HG02642 (cell line): ENCODE measurements around the gene PPM1M.
A peak's percentile ranks its signal among the peaks of the same experiment; 100 is the strongest.

ENCODE experiments used
- ATAC-seq: cut with Tn5 transposase; IDR thresholded peaks from one replicate; pipeline ENCODE4 v1.9.1; 2021; ENCODE audit warnings: mild to moderate bottlenecking; ENCODE audit not compliant: unreplicated experiment, poor library complexity

Gene PPM1M

DNA sequence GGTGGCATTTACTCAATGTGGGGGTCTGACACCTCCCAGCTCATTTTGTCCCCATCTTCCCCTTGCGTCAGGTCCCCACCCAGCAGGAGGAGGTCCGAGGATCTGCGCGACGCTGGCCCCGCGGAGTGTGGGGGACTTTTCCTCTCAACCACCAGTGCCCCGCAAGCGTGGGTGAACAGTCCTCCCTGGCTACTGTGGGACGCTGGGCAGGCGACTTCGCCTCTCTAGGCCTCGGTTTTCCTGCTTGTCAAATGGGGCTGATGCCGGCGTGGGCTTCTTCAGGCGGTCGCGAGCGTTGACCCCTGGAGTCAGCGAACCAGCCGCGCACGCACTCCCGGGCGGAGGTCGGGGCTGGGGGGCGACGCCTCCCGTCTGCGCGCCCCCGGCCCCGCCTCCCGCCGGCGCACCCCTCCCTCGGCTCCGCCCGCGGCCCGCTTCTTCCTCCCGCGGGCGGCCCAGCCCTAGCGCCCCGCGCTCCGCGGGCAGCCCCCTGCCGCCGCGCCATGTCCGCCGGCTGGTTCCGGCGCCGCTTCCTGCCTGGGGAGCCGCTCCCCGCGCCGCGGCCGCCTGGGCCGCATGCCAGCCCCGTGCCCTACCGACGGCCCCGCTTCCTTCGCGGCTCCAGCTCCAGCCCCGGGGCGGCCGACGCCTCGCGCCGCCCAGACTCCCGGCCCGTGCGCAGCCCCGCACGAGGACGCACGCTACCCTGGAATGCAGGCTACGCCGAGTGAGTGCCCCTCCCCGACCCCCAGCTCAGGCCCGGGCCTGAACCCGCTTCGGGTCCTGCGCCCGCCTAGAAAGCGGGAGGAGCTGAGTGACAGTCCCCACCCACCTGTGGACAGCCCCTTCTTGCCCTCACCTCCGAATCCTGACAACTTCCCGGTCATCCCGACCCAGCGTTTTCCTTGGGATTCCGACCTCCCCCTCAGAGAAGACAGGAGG, at the start of gene PPM1M:
Gene PPM1M (plus strand): TSS at position 438 of the 942 bp plus-strand sequence. CDS start 66 bp downstream, at position 504.
- ATAC-seq: peak; percentile 42

GRCh38 chr3:52195823-52196331, 49.7 kb upstream of the PPM1M start:
- no peak for ATAC-seq

- no peak for ATAC-seq
Observed at GRCh38 chr3:52196977-52197376, 48.6 kb upstream of the PPM1M start.

- ATAC-seq: no peak
Observed at GRCh38 chr3:52197499-52197841, 48.1 kb upstream of the PPM1M start.

DNA sequence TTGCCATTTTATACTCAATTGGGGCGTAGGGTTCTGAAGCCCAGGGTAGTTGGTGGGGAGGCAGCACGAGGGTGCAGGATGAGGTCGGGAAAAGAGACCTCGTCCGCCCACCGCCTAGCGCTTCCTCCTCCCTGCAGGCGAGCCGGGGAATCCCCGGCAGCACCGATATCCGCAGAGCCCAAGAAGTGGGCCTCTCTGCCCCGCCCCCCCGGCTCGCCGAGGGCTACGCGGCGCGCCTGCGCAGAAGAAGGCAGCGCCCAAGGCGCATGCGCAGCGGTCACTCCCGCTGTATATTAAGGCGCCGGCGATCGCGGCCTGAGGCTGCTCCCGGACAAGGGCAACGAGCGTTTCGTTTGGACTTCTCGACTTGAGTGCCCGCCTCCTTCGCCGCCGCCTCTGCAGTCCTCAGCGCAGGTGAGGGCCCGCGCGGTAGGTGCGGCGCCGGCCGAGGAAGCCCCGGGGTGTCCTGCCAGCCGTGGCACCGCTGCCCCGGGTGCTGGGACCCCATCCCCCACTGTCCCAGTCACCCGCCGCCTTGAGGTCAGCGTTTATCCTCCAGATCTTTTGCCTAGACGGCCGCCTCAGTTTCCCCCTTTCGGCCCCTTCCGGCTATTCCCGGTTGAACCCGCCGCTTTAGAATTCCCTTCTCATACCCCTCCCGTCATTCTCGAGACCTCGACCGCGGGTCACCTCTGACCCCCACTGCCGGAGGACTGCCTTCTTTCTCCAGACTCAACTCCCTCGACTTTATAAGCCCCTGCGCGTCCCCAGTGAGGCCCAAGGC, 47.5 kb upstream of the PPM1M start, which contains the start of gene ALAS1:
Gene ALAS1 (plus strand): TSS at position 319 of the 784 bp plus-strand sequence. CDS start 1,082 bp downstream, outside the sequence.
- ATAC-seq: peak; percentile 78

DNA sequence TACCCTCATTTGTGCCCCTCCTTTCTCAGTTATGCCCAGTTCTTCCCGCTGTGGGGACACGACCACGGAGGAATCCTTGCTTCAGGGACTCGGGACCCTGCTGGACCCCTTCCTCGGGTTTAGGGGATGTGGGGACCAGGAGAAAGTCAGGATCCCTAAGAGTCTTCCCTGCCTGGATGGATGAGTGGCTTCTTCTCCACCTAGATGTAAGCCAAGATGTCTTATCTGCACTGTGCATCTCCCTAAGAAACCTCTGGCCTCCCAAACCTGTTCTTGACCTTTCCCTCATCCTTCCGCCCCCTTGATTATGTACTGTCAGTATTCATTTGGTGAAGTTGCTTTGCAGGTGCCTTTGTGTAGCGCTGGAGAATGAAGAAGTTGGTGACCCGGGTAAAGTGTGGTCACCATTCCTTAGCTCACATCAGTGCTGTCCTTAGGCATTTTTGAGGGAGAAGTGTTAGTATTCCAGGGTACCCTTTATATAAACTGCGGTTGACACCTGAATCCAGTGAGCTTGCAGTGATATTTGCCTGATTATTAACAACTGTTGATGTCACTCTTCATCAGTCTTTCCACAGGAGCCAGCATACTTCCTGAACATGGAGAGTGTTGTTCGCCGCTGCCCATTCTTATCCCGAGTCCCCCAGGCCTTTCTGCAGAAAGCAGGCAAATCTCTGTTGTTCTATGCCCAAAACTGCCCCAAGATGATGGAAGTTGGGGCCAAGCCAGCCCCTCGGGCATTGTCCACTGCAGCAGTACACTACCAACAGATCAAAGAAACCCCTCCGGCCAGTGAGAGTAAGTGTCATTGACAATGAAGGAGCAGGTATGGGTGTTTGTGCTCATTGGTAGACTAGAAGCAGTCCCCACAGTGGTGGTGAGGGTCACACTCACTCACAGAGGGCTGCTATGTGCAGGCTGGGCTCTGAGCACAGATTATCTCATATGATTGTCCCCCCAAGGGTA, 46.6 kb upstream of the PPM1M start:
- ATAC-seq: no peak

- ATAC-seq: no peak
Observed at GRCh38 chr3:52200981-52201679, 44.4 kb upstream of the PPM1M start.

- no peak for ATAC-seq
Observed at GRCh38 chr3:52202384-52203077, 43.0 kb upstream of the PPM1M start.

GRCh38 chr3:52203701-52204100, 41.9 kb upstream of the PPM1M start:
- no peak for ATAC-seq

GRCh38 chr3:52204337-52205073, 41.1 kb upstream of the PPM1M start:
- ATAC-seq: no peak

DNA sequence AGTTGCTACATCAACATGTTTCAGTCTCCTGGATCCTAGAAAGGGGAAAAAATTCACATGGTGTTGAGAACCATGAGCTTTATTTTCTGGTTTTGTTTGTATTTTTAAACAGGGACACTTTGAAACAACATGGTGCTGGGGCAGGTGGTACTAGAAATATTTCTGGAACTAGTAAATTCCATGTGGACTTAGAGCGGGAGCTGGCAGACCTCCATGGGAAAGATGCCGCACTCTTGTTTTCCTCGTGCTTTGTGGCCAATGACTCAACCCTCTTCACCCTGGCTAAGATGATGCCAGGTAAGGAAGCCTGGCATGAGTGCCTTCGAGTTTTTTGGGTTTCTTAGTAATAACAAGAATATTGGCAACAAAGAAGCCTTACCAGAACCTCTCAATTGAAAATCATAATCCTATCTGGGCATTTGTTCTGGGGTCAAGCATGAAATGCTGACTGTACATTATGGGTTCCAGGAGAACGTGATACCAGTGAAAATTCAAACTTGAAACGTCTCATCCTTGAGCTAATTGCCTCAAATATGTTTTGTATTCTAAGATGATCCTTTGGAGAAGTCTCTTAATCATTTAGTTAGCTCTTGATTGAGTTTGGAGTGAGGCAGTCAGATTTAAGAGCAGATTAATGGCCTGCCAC, 39.7 kb upstream of the PPM1M start:
- no peak for ATAC-seq

DNA sequence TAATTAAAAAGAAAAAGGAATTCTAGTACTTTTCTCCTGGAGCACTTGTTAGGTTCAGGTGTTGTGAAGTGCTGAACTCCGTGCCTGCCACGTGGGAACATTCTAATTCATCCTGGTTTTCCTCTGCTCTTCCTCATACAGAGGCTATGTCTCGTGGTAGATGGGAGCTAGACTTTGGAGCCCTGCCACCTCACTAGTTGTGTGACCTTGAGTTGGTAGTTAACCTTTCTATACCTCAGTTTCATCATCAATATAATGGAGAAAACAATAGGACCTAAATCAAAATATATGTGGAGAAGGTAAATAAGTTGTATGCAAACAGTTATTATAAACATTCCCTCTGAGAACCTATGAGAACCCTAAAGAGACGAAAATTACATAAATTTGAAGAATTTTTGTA, 37.0 kb upstream of the PPM1M start:
- no peak for ATAC-seq

- ATAC-seq: no peak
Observed at GRCh38 chr3:52210037-52210436, 35.5 kb upstream of the PPM1M start.

- ATAC-seq: no peak
Observed at GRCh38 chr3:52210550-52211046, 35.0 kb upstream of the PPM1M start.

GRCh38 chr3:52211268-52211891, 34.2 kb upstream of the PPM1M start:
- ATAC-seq: no peak

GRCh38 chr3:52213005-52213404, 32.6 kb upstream of the PPM1M start:
- ATAC-seq: no peak

GRCh38 chr3:52213901-52214300, 31.7 kb upstream of the PPM1M start:
- ATAC-seq: no peak
